Measurements from ENCODE around the gene KCNK17. TPM values are rescaled to one million over a fixed set of nuclear protein-coding genes. Genes with fewer than 3 reads are reported as not detected.

The KCNK17 gene
- total RNA-seq, 1 donor from 2014 or later = not detected

- intact Hi-C loops (cut with DNase I) = no loop called here
- no peak for DNase-seq (ENCODE audit: missing footprints)
- ATAC-seq = peak; percentile 44
These were observed 25.8 kb upstream of the KCNK17 start for GRCh38 chr6:39339868-39340550.

- DNase-seq (ENCODE audit: missing footprints) = no peak
- intact Hi-C loops (cut with DNase I) = no loop called here
- no peak for ATAC-seq
These were observed 25.1 kb upstream of the KCNK17 start for GRCh38 chr6:39339096-39339867.

GRCh38 chr6:39338397-39338796 is 24.2 kb upstream of the KCNK17 start:
- ATAC-seq (no peak), DNase-seq (ENCODE audit: missing footprints) (no peak)
- intact Hi-C loops (cut with DNase I) = no loop called here

- no peak for ATAC-seq
- intact Hi-C loops (cut with DNase I) = no loop called here
- DNase-seq (ENCODE audit: missing footprints) = no peak
These were observed 21.7 kb upstream of the KCNK17 start for GRCh38 chr6:39335780-39336545.

- DNase-seq (ENCODE audit: missing footprints) (no peak), ATAC-seq (no peak)
- intact Hi-C loops (cut with DNase I) = no loop called here
These were observed 19.6 kb upstream of the KCNK17 start for GRCh38 chr6:39333644-39334438.

- DNase-seq (ENCODE audit: missing footprints) (no peak), ATAC-seq (peak; percentile 44)
- intact Hi-C loops (cut with DNase I) = no loop called here
These were observed 16.3 kb upstream of the KCNK17 start for GRCh38 chr6:39330476-39330875.

- peak; percentile 62 for ATAC-seq
- no peak for DNase-seq (ENCODE audit: missing footprints)
These were observed 15.8 kb upstream of the KCNK17 start for GRCh38 chr6:39330057-39330456.

GRCh38 chr6:39328066-39328465 is 13.8 kb upstream of the KCNK17 start:
- intact Hi-C loops (cut with DNase I) = no loop called here
- DNase-seq (ENCODE audit: missing footprints) = no peak
- ATAC-seq = no peak

More at GRCh38 chr6:39330057-39330456, 15.8 kb upstream of the KCNK17 start:
- intact Hi-C loops (cut with DNase I) = no loop called here

GRCh38 chr6:39327507-39327906 is 13.3 kb upstream of the KCNK17 start:
- no peak for ATAC-seq
- intact Hi-C loops (cut with DNase I) = no loop called here
- DNase-seq (ENCODE audit: missing footprints) = no peak

GRCh38 chr6:39322306-39322850 is 8.2 kb upstream of the KCNK17 start, which contains the start of gene KCNK16:
Gene KCNK16, minus strand, starts transcription at chr6:39322702. Its CDS starts 162 bp downstream, at chr6:39322540.
- intact Hi-C loops (cut with DNase I) = no loop called here
- DNase-seq (ENCODE audit: missing footprints) (no peak), ATAC-seq (no peak)

- DNase-seq (ENCODE audit: missing footprints) (no peak), ATAC-seq (no peak)
- intact Hi-C loops (cut with DNase I) = no loop called here
These were observed 7.5 kb upstream of the KCNK17 start for GRCh38 chr6:39321761-39322160.

- no peak for DNase-seq (ENCODE audit: missing footprints)
- peak; percentile 8 for ATAC-seq
- intact Hi-C loops (cut with DNase I) = no loop called here
These were observed 6.3 kb upstream of the KCNK17 start for GRCh38 chr6:39320363-39320984.

GRCh38 chr6:39319621-39320362 is 5.6 kb upstream of the KCNK17 start:
- peak; percentile 12 for ATAC-seq
- no peak for DNase-seq (ENCODE audit: missing footprints)
- intact Hi-C loops (cut with DNase I) = no loop called here

- intact Hi-C loops (cut with DNase I) = no loop called here
- no peak for DNase-seq (ENCODE audit: missing footprints)
- ATAC-seq = no peak
These were observed 3.0 kb upstream of the KCNK17 start for GRCh38 chr6:39317256-39317655.

- DNase-seq (ENCODE audit: missing footprints) (no peak), ATAC-seq (no peak)
- intact Hi-C loops (cut with DNase I) = no loop called here
These were observed 520 bp downstream of the KCNK17 start for GRCh38 chr6:39313526-39314272.

GRCh38 chr6:39312912-39313525 is 1.2 kb downstream of the KCNK17 start:
- intact Hi-C loops (cut with DNase I) = no loop called here
- peak; percentile 8 for ATAC-seq
- DNase-seq (ENCODE audit: missing footprints) = no peak
